ENCODE measurements around the gene BMP6. TPM values are rescaled to one million over a fixed set of nuclear protein-coding genes. Genes with fewer than 3 reads are reported as not detected.

Gene BMP6
- total and polyA plus RNA-seq, 2 experiments from 2014 or later: 0.84 to 2.8 TPM

GRCh38 chr6:7723554-7723953 lies 2.3 kb upstream of the BMP6 start:
- H3K27me3 ChIP-seq (ENCODE audit: insufficient read depth): peaks cover 54% of the 10 kb centered on the region

More at GRCh38 chr6:7723554-7723953, 2.3 kb upstream of the BMP6 start:
- no peaks in the 10 kb centered on the region for H3F3A ChIP-seq (replicated peaks; ENCODE audit: low read depth)
- no peaks in the 10 kb centered on the region for H3K79me2 ChIP-seq (replicated peaks; ENCODE audit: insufficient read depth)
- H3K27ac ChIP-seq (ENCODE audit: low read depth): no peak overlapping the region
- no peak overlapping the region for H3K4me2 ChIP-seq
- ATAC-seq: no peak
- H3K4me1 ChIP-seq (ENCODE audit: insufficient read depth): no peaks in the 10 kb centered on the region; the same call in 1 of the 2 replicates
- no peak overlapping the region for H2AFZ ChIP-seq
- no peak overlapping the region for H3K4me3 Mint-ChIP-seq
- peaks cover 7% of the 10 kb centered on the region for H3K4me1 Mint-ChIP-seq
- no peaks in the 10 kb centered on the region for H3K9me2 ChIP-seq (ENCODE audit: insufficient read depth)
- peaks cover 5% of the 10 kb centered on the region; the same call in 2 of the 3 replicates for H3K9me3 Mint-ChIP-seq
- no peak overlapping the region for H3K27ac Mint-ChIP-seq
- no peaks in the 10 kb centered on the region for H3K36me3 Mint-ChIP-seq (ENCODE audit: low read depth)
- peaks cover 50% of the 10 kb centered on the region for H3K27me3 Mint-ChIP-seq (ENCODE audit: insufficient read depth, low read depth, poor library complexity)
- no peak for TF ChIP-seq REST (IDR thresholded peaks at IDR 0.05; ENCODE audit: unreplicated experiment)
- TF ChIP-seq POLR2AphosphoS5 (IDR thresholded peaks at IDR 0.05; ENCODE audit: low read depth): no peak
- no peak for TF ChIP-seq ZNF331 (CRISPR knock-in tag; IDR thresholded peaks at IDR 0.05; ENCODE audit: low read depth)
- TF ChIP-seq ETS1 (IDR thresholded peaks at IDR 0.05): no peak
- TF ChIP-seq JUNB (IDR thresholded peaks at IDR 0.05; ENCODE audit: unreplicated experiment): no peak
- TF ChIP-seq CREB1 (CRISPR knock-in tag; IDR thresholded peaks at IDR 0.05; ENCODE audit: low read depth): no peak
- no peak for TF ChIP-seq CTCF (conservative IDR thresholded peaks at IDR 0.05; ENCODE audit: low read depth in 2 of 2)
- peaks cover 1% of the 10 kb centered on the region; the same call in 1 of the 2 replicates for H4K20me1 ChIP-seq (replicated peaks; ENCODE audit: insufficient read depth)
- H3K36me3 ChIP-seq (ENCODE audit: insufficient read depth): no peaks in the 10 kb centered on the region
- H3K4me3 ChIP-seq: no peak overlapping the region
- DNase-seq (ENCODE audit: low spot score): no peak
